Nephron progenitor cell (in vitro differentiated cells): Measurements from ENCODE around the gene CNIH2.

Source experiments
- DNase-seq: peaks from one replicate; pipeline ENCODE4 v3.0.0; 2021
- H3K27ac Mint-ChIP-seq: 2 replicates; pipeline ENCODE4 v1.8.0; 2021; ENCODE audit warnings: mild to moderate bottlenecking, moderate library complexity, mixed read lengths
- H3K27me3 Mint-ChIP-seq: 2 replicates; pipeline ENCODE4 v1.8.0; 2021; ENCODE audit warnings: mild to moderate bottlenecking, low read depth, mixed read lengths; ENCODE audit not compliant: poor library complexity
- H3K36me3 Mint-ChIP-seq: 2 replicates; pipeline ENCODE4 v1.8.0; 2021; ENCODE audit warnings: low read depth, mixed read lengths
- H3K4me1 Mint-ChIP-seq: 2 replicates; pipeline ENCODE4 v1.8.0; 2021; ENCODE audit warnings: mixed read lengths
- H3K4me3 Mint-ChIP-seq: 2 replicates; pipeline ENCODE4 v1.8.0; 2021; ENCODE audit warnings: mild to moderate bottlenecking, moderate library complexity, mixed read lengths
- H3K9me3 Mint-ChIP-seq: 2 replicates; pipeline ENCODE4 v1.8.0; 2021; ENCODE audit warnings: mild to moderate bottlenecking, moderate library complexity, mixed read lengths
- CTCF ChIP-seq: fragments of 200-600 bp; sonication (generic); IDR thresholded peaks from 2 replicates; pipeline ENCODE4 v1.5.0; 2021; ENCODE audit warnings: antibody characterized with exemption

CNIH2 gene

GRCh38 chr11:66293352-66293751, 15.4 kb downstream of the CNIH2 start:
- peaks cover 30% of the 10 kb centered on the region for H3K4me1 Mint-ChIP-seq
- H3K36me3 Mint-ChIP-seq = no peaks in the 10 kb centered on the region
- no peak for TF ChIP-seq CTCF
- DNase-seq = no peak
- H3K9me3 Mint-ChIP-seq = no peaks in the 10 kb centered on the region
- H3K27ac Mint-ChIP-seq = no peak overlapping the region
- H3K4me3 Mint-ChIP-seq = no peak overlapping the region
- H3K27me3 Mint-ChIP-seq = peaks cover 78% of the 10 kb centered on the region

GRCh38 chr11:66293777-66294625, 16.0 kb downstream of the CNIH2 start:
- Mint-ChIP-seq H3K27ac (no peak overlapping the region), H3K4me1 (peaks cover 28% of the 10 kb centered on the region), H3K4me3 (no peak overlapping the region), H3K9me3 (no peaks in the 10 kb centered on the region), H3K27me3 (peaks cover 77% of the 10 kb centered on the region), H3K36me3 (no peaks in the 10 kb centered on the region)
- TF ChIP-seq CTCF = no peak
- DNase-seq = no peak

GRCh38 chr11:66294626-66295620, 16.9 kb downstream of the CNIH2 start:
- Mint-ChIP-seq H3K9me3 (no peaks in the 10 kb centered on the region), H3K27ac (no peak overlapping the region), H3K4me3 (no peak overlapping the region), H3K36me3 (no peaks in the 10 kb centered on the region), H3K4me1 (peaks cover 19% of the 10 kb centered on the region), H3K27me3 (peaks cover 77% of the 10 kb centered on the region)
- DNase-seq = no peak
- no peak for TF ChIP-seq CTCF

DNA sequence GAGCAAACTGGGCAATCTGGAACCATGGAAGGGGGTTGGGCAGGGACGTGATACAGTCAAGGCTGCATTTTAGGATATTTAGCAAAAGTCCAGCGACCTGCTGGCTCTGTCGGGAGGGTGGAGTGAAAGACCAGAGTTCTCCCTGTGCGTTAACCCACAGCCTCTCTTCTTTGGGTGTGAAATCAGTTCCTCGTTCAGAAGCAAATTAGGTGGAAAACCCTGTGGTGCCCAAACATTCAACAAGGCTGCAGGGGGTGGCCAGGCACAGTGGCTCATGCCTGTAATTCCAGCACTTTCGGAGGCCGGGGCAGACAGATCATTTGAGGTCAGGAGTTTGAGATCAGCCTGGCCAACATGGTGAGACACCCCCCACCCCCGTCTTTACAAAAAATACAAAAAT, 19.6 kb downstream of the CNIH2 start:
- peaks cover 60% of the 10 kb centered on the region for H3K27me3 Mint-ChIP-seq
- no peak for DNase-seq

DNA sequence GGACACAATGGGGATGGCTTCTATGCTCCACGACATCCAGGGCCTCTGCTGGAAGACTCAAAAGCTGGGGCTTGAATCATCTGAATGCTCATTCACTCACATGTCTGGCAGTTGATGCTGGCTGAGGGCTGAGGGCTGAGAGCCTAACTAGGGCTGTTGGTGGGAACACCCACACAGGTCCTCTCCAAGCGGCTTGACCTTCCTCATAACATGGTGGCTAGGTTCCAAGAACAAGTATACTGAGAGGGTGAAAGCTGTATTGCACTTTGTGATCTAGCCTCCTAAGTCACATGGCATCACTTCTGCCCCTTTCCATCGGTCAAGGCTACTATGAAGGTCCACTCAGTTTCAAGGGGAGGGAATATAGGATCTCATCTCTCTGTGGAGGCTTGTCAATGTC, 21.2 kb downstream of the CNIH2 start:
- Mint-ChIP-seq H3K4me3 (no peak overlapping the region), H3K9me3 (no peaks in the 10 kb centered on the region), H3K27me3 (peaks cover 49% of the 10 kb centered on the region), H3K36me3 (no peaks in the 10 kb centered on the region), H3K4me1 (peaks cover 7% of the 10 kb centered on the region), H3K27ac (no peak overlapping the region)
- no peak for DNase-seq
- no peak for TF ChIP-seq CTCF

More for the DNA sequence above, 19.6 kb downstream of the CNIH2 start:
- no peaks in the 10 kb centered on the region for H3K36me3 Mint-ChIP-seq
- H3K27ac Mint-ChIP-seq = peak overlapping the region; percentile 69
- H3K9me3 Mint-ChIP-seq = no peaks in the 10 kb centered on the region
- no peak for TF ChIP-seq CTCF
- peaks cover 7% of the 10 kb centered on the region for H3K4me1 Mint-ChIP-seq
- no peak overlapping the region for H3K4me3 Mint-ChIP-seq
